ENCODE measurements around the gene CHST5. TPM values are rescaled to one million over a fixed set of nuclear protein-coding genes. Genes with fewer than 3 reads are reported as not detected.

The CHST5 gene
- total and polyA plus RNA-seq, 9 of the 15 experiments (the other 6 are each of a cell fraction or from before 2014, with no cell fraction given) = 0.06 to 0.21 (median 0.14) TPM; not detected in 5

DNA sequence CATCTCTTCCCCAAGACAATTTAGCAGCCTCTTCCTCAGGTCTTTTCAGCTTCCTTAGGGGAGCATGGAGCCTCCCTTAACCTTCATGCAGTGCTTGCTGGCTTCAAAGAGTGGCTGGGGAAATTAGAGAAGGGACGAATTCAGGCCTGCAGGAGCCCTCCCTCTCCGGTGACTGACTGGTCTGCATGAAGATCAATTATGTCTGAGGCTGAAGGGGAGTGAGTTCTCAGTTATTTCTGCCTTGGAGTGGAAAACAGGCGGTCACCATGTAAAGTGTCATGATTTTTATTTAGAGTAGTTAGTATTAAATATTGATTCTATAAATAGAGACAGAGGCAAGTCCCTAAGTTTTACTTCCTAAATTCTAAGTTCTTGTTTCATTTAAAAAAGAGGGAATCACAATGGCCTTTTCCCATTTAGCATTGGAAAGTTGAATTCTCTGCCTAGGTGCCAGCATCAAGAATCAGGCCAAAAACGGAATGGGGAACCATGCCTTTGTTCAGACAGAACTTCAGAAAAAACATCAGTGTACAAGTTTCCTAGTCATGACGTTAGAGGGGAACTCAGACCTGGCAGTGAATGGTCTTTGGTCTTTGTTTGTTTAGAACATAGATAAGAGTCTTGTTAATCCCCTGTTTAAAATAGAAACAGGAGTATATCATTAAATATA lies 34.6 kb upstream of the CHST5 start:
- no peak overlapping the region for H2AFZ ChIP-seq (ENCODE audit: low read depth, low read length)
- no peak overlapping the region for H3K4me2 ChIP-seq (ENCODE audit: insufficient read depth, low read length)
- peaks cover 30% of the 10 kb centered on the region for H3K79me2 ChIP-seq (ENCODE audit: control insufficient read depth, insufficient read depth, low read length)
- no peak overlapping the region for H3K27ac ChIP-seq (ENCODE audit: extremely low read depth, low read depth, low read length)
- intact Hi-C loops (cut with micrococcal nuclease) (no loop called here), in situ Hi-C loops (cut with MboI) (no loop called here)
- 65% methylated on average over 4 of the region's 5 CpGs for WGBS (ENCODE audit: insufficient coverage, low coverage, missing lambda C conversion rate)
- DNase-seq (ENCODE audit: extremely low read depth in 1 of 4, low spot score in 3 of 4) (no peak), FAIRE-seq (no peak), ATAC-seq (no peak)
- H3K36me3 ChIP-seq (ENCODE audit: control insufficient read depth, insufficient read depth, low read length) = peaks cover 76% of the 10 kb centered on the region; the same call in 2 of the 3 replicates
- no peak overlapping the region for H3K4me3 ChIP-seq
- H3K27me3 ChIP-seq (ENCODE audit: control insufficient read depth in 2 of 2, insufficient read depth in 2 of 2, low read length in 2 of 2) = no peaks in the 10 kb centered on the region
- no peaks in the 10 kb centered on the region for H3K9me1 ChIP-seq (ENCODE audit: control insufficient read depth, insufficient read depth, low read length)
- CTCF ChIA-PET (ENCODE audit: low intra/inter-chr PET ratio) = no interaction called here
- POLR2A ChIA-PET = interaction anchor here (1.5 kb wide), 1 partner anchor 10 kb away, joined by 3 read pairs; no protein-coding TSS in a partner anchor
- BruUV-seq (replicated peaks) = no TSS peak
- peak overlapping the region in 1 of 2 experiments; percentile 15; a peak in 1 of 4 replicates for H3K9ac ChIP-seq (ENCODE audit: insufficient read depth in 1 of 2, low read depth in 2 of 2, low read length in 2 of 2)
- peaks cover 24 to 31% of the 10 kb centered on the region in 2 experiments; a peak in 4 of 5 replicates for H3K4me1 ChIP-seq (replicated peaks in 1 of 2; ENCODE audit: control insufficient read depth in 2 of 2, insufficient read depth in 2 of 2, low read length in 2 of 2)
- peaks cover 12% of the 10 kb centered on the region; the same call in 1 of the 2 replicates for H4K20me1 ChIP-seq (replicated peaks; ENCODE audit: control insufficient read depth, insufficient read depth, low read length)
- H3K9me3 ChIP-seq (replicated peaks; ENCODE audit: control insufficient read depth, insufficient read depth, low read depth, low read length) = no peaks in the 10 kb centered on the region
- TF ChIP-seq BHLHE40 (IDR thresholded peaks at IDR 0.05; ENCODE audit: low read length) = no peak
- TF ChIP-seq, protein P1, sequence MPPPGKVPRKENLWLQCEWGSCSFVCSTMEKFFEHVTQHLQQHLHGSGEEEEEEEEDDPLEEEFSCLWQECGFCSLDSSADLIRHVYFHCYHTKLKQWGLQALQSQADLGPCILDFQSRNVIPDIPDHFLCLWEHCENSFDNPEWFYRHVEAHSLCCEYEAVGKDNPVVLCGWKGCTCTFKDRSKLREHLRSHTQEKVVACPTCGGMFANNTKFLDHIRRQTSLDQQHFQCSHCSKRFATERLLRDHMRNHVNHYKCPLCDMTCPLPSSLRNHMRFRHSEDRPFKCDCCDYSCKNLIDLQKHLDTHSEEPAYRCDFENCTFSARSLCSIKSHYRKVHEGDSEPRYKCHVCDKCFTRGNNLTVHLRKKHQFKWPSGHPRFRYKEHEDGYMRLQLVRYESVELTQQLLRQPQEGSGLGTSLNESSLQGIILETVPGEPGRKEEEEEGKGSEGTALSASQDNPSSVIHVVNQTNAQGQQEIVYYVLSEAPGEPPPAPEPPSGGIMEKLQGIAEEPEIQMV (tag; conservative IDR thresholded peaks at IDR 0.05; ENCODE audit: low read depth) = no peak
- TF ChIP-seq, protein P2, sequence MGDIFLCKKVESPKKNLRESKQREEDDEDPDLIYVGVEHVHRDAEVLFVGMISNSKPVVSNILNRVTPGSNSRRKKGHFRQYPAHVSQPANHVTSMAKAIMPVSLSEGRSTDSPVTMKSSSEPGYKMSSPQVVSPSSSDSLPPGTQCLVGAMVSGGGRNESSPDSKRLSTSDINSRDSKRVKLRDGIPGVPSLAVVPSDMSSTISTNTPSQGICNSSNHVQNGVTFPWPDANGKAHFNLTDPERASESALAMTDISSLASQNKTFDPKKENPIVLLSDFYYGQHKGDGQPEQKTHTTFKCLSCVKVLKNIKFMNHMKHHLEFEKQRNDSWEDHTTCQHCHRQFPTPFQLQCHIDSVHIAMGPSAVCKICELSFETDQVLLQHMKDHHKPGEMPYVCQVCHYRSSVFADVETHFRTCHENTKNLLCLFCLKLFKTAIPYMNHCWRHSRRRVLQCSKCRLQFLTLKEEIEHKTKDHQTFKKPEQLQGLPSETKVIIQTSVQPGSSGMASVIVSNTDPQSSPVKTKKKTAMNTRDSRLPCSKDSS (IDR thresholded peaks at IDR 0.05; ENCODE audit: low read depth, partially characterized antibody) = no peak
- no peak for TF ChIP-seq POLR2H (tag; IDR thresholded peaks at IDR 0.05; ENCODE audit: low read depth)
- TF ChIP-seq, protein P3, sequence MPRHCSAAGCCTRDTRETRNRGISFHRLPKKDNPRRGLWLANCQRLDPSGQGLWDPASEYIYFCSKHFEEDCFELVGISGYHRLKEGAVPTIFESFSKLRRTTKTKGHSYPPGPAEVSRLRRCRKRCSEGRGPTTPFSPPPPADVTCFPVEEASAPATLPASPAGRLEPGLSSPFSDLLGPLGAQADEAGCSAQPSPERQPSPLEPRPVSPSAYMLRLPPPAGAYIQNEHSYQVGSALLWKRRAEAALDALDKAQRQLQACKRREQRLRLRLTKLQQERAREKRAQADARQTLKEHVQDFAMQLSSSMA (CRISPR knock-in tag; IDR thresholded peaks at IDR 0.05) = no peak
- TF ChIP-seq ZNF239 (CRISPR knock-in tag; IDR thresholded peaks at IDR 0.05) = no peak
- TF ChIP-seq CEBPG (CRISPR knock-in tag; IDR thresholded peaks at IDR 0.05) = no peak
- no peak for TF ChIP-seq CEBPG (tag; conservative IDR thresholded peaks at IDR 0.05 in 1 of 2, IDR thresholded peaks at IDR 0.05 in 1 of 2)
- TF ChIP-seq RBM15 (IDR thresholded peaks at IDR 0.05; ENCODE audit: insufficient read depth, low read length) = no peak
- TF ChIP-seq CBX5 (IDR thresholded peaks at IDR 0.05; ENCODE audit: borderline replicate concordance, low read depth) = no peak
- TF ChIP-seq NCOA2 (IDR thresholded peaks at IDR 0.05; ENCODE audit: partially characterized antibody in 2 of 2) = no peak
- TF ChIP-seq EGR1 (conservative IDR thresholded peaks at IDR 0.05) = no peak
- TF ChIP-seq RUNX1 (IDR thresholded peaks at IDR 0.05; ENCODE audit: low read depth) = no peak
- TF ChIP-seq FOXP1 (CRISPR knock-in tag; IDR thresholded peaks at IDR 0.05) = no peak

Measured in K562 (cell line).